ENCODE data around the gene ISY1.
A peak's percentile ranks its signal among the peaks of the same experiment; 100 is the strongest.
"Not testable (repeated sequence)": the region's sequence is repeated elsewhere in the genome, so short reads cannot be mapped to it uniquely, and the experiment has no call there.

The ISY1 gene

GRCh38 chr3:129118745-129119144 lies 42.1 kb downstream of the ISY1 start:
- H3K27me3 ChIP-seq (ENCODE audit: control insufficient read depth, insufficient read depth, low read length): no peaks in the 10 kb centered on the region
- H3K9ac ChIP-seq (ENCODE audit: low read depth, low read length): no peak overlapping the region
- H3K27ac ChIP-seq (ENCODE audit: low read depth, low read length): peak overlapping the region; percentile 88
- H3K9me3 ChIP-seq (ENCODE audit: control insufficient read depth, insufficient read depth, low read length): no peaks in the 10 kb centered on the region
- peaks cover 45% of the 10 kb centered on the region for H3K4me1 ChIP-seq (ENCODE audit: control insufficient read depth, insufficient read depth, low read length)
- H3K4me3 ChIP-seq (ENCODE audit: low read depth, low read length): peak overlapping the region; percentile 95; the same call in 1 of the 2 replicates
- H3K36me3 ChIP-seq (ENCODE audit: control insufficient read depth, insufficient read depth, low read length): no peaks in the 10 kb centered on the region

- Histone ChIP-seq H3K36me3 (ENCODE audit: control insufficient read depth, insufficient read depth, low read length) (no peaks in the 10 kb centered on the region), H3K27ac (ENCODE audit: low read depth, low read length) (peak overlapping the region; percentile 41), H3K4me1 (ENCODE audit: control insufficient read depth, insufficient read depth, low read length) (peaks cover 43% of the 10 kb centered on the region)
These were observed 43.7 kb downstream of the ISY1 start for GRCh38 chr3:129117134-129117533.

GRCh38 chr3:129116482-129116946 lies 44.3 kb downstream of the ISY1 start:
- no peaks in the 10 kb centered on the region for H3K27me3 ChIP-seq (ENCODE audit: control insufficient read depth, insufficient read depth, low read length)
- H3K4me3 ChIP-seq (ENCODE audit: low read depth, low read length): peak overlapping the region; percentile 14; the same call in 1 of the 2 replicates
- H3K9ac ChIP-seq (ENCODE audit: low read depth, low read length): no peak overlapping the region
- H3K27ac ChIP-seq (ENCODE audit: low read depth, low read length): peak overlapping the region; percentile 83
- peaks cover 43% of the 10 kb centered on the region for H3K4me1 ChIP-seq (ENCODE audit: control insufficient read depth, insufficient read depth, low read length)
- no peaks in the 10 kb centered on the region for H3K36me3 ChIP-seq (ENCODE audit: control insufficient read depth, insufficient read depth, low read length)
- H3K9me3 ChIP-seq (ENCODE audit: control insufficient read depth, insufficient read depth, low read length): no peaks in the 10 kb centered on the region

More at GRCh38 chr3:129117134-129117533, 43.7 kb downstream of the ISY1 start:
- no peaks in the 10 kb centered on the region for H3K27me3 ChIP-seq (ENCODE audit: control insufficient read depth, insufficient read depth, low read length)
- H3K4me3 ChIP-seq (ENCODE audit: low read depth, low read length): no peak overlapping the region
- no peak overlapping the region for H3K9ac ChIP-seq (ENCODE audit: low read depth, low read length)
- H3K9me3 ChIP-seq (ENCODE audit: control insufficient read depth, insufficient read depth, low read length): no peaks in the 10 kb centered on the region

GRCh38 chr3:129114455-129114854 lies 46.4 kb downstream of the ISY1 start:
- no peak overlapping the region for H3K4me3 ChIP-seq (ENCODE audit: low read depth, low read length)
- no peaks in the 10 kb centered on the region for H3K9me3 ChIP-seq (ENCODE audit: control insufficient read depth, insufficient read depth, low read length)
- H3K27me3 ChIP-seq (ENCODE audit: control insufficient read depth, insufficient read depth, low read length): no peaks in the 10 kb centered on the region
- peak overlapping the region; percentile 58 for H3K27ac ChIP-seq (ENCODE audit: low read depth, low read length)
- H3K36me3 ChIP-seq (ENCODE audit: control insufficient read depth, insufficient read depth, low read length): no peaks in the 10 kb centered on the region
- peak overlapping the region; percentile 19; the same call in 1 of the 2 replicates for H3K9ac ChIP-seq (ENCODE audit: low read depth, low read length)
- H3K4me1 ChIP-seq (ENCODE audit: control insufficient read depth, insufficient read depth, low read length): peaks cover 33% of the 10 kb centered on the region

GRCh38 chr3:129112308-129113052 lies 48.4 kb downstream of the ISY1 start:
- peaks cover 22% of the 10 kb centered on the region for H3K4me1 ChIP-seq (ENCODE audit: control insufficient read depth, insufficient read depth, low read length)
- H3K36me3 ChIP-seq (ENCODE audit: control insufficient read depth, insufficient read depth, low read length): no peaks in the 10 kb centered on the region
- no peak overlapping the region for H3K4me3 ChIP-seq (ENCODE audit: low read depth, low read length)
- no peaks in the 10 kb centered on the region for H3K9me3 ChIP-seq (ENCODE audit: control insufficient read depth, insufficient read depth, low read length)
- H3K9ac ChIP-seq (ENCODE audit: low read depth, low read length): no peak overlapping the region
- H3K27ac ChIP-seq (ENCODE audit: low read depth, low read length): no peak overlapping the region
- H3K27me3 ChIP-seq (ENCODE audit: control insufficient read depth, insufficient read depth, low read length): no peaks in the 10 kb centered on the region

- not testable (repeated sequence) for H3K9me3 ChIP-seq (ENCODE audit: control insufficient read depth, insufficient read depth, low read length); H3K36me3 ChIP-seq (ENCODE audit: control insufficient read depth, insufficient read depth, low read length); H3K27ac ChIP-seq (ENCODE audit: low read depth, low read length); H3K4me3 ChIP-seq (ENCODE audit: low read depth, low read length); H3K9ac ChIP-seq (ENCODE audit: low read depth, low read length); H3K27me3 ChIP-seq (ENCODE audit: control insufficient read depth, insufficient read depth, low read length)
- peaks cover 10% of the 10 kb centered on the region for H3K4me1 ChIP-seq (ENCODE audit: control insufficient read depth, insufficient read depth, low read length)
These were observed 49.6 kb downstream of the ISY1 start for GRCh38 chr3:129111076-129111780.

GRCh38 chr3:129107793-129108192 lies 53.1 kb downstream of the ISY1 start:
- Histone ChIP-seq H3K27me3 (ENCODE audit: control insufficient read depth, insufficient read depth, low read length) (no peaks in the 10 kb centered on the region), H3K4me3 (ENCODE audit: low read depth, low read length) (no peak overlapping the region), H3K36me3 (ENCODE audit: control insufficient read depth, insufficient read depth, low read length) (no peaks in the 10 kb centered on the region), H3K9me3 (ENCODE audit: control insufficient read depth, insufficient read depth, low read length) (no peaks in the 10 kb centered on the region), H3K27ac (ENCODE audit: low read depth, low read length) (no peak overlapping the region), H3K4me1 (ENCODE audit: control insufficient read depth, insufficient read depth, low read length) (no peaks in the 10 kb centered on the region; the same call in 1 of the 2 replicates), H3K9ac (ENCODE audit: low read depth, low read length) (no peak overlapping the region)

- Histone ChIP-seq H3K9ac (ENCODE audit: low read depth, low read length) (no peak overlapping the region), H3K27ac (ENCODE audit: low read depth, low read length) (no peak overlapping the region), H3K36me3 (ENCODE audit: control insufficient read depth, insufficient read depth, low read length) (no peaks in the 10 kb centered on the region), H3K9me3 (ENCODE audit: control insufficient read depth, insufficient read depth, low read length) (no peaks in the 10 kb centered on the region), H3K4me3 (ENCODE audit: low read depth, low read length) (no peak overlapping the region), H3K27me3 (ENCODE audit: control insufficient read depth, insufficient read depth, low read length) (no peaks in the 10 kb centered on the region), H3K4me1 (ENCODE audit: control insufficient read depth, insufficient read depth, low read length) (no peaks in the 10 kb centered on the region; the same call in 1 of the 2 replicates)
These were observed 53.8 kb downstream of the ISY1 start for GRCh38 chr3:129106866-129107565.

GRCh38 chr3:129106320-129106719 lies 54.5 kb downstream of the ISY1 start:
- no peaks in the 10 kb centered on the region for H3K27me3 ChIP-seq (ENCODE audit: control insufficient read depth, insufficient read depth, low read length)
- no peak overlapping the region for H3K4me3 ChIP-seq (ENCODE audit: low read depth, low read length)
- no peaks in the 10 kb centered on the region for H3K9me3 ChIP-seq (ENCODE audit: control insufficient read depth, insufficient read depth, low read length)
- H3K27ac ChIP-seq (ENCODE audit: low read depth, low read length): no peak overlapping the region
- no peak overlapping the region; the same call in 1 of the 2 replicates for H3K9ac ChIP-seq (ENCODE audit: low read depth, low read length)
- no peaks in the 10 kb centered on the region; the same call in 1 of the 2 replicates for H3K4me1 ChIP-seq (ENCODE audit: control insufficient read depth, insufficient read depth, low read length)
- H3K36me3 ChIP-seq (ENCODE audit: control insufficient read depth, insufficient read depth, low read length): no peaks in the 10 kb centered on the region

- Histone ChIP-seq H3K27ac (ENCODE audit: low read depth, low read length) (no peak overlapping the region), H3K27me3 (ENCODE audit: control insufficient read depth, insufficient read depth, low read length) (no peaks in the 10 kb centered on the region), H3K4me1 (ENCODE audit: control insufficient read depth, insufficient read depth, low read length) (no peaks in the 10 kb centered on the region; the same call in 1 of the 2 replicates), H3K9ac (ENCODE audit: low read depth, low read length) (no peak overlapping the region; the same call in 1 of the 2 replicates), H3K36me3 (ENCODE audit: control insufficient read depth, insufficient read depth, low read length) (no peaks in the 10 kb centered on the region), H3K4me3 (ENCODE audit: low read depth, low read length) (no peak overlapping the region), H3K9me3 (ENCODE audit: control insufficient read depth, insufficient read depth, low read length) (no peaks in the 10 kb centered on the region)
These were observed 55.0 kb downstream of the ISY1 start for GRCh38 chr3:129105862-129106261.
